Peyer's patch (tissue), 4 donors: Measurements from ENCODE around the gene THBD.

Source experiments
- POLR2A ChIP-seq, 2 donors: fragments of 450-650 bp; IDR thresholded peaks; one replicate each; pipeline ENCODE4 v1.5.1; 2017; ENCODE audit warnings: antibody characterized with exemption in 2 of 2, mild to moderate bottlenecking in 2 of 2, moderate library complexity in 2 of 2
- TF ChIP-seq, protein P1 (sequence below), 6 experiments: fragments of 450-650 bp in 4 of 6; fragments of 200-600 bp in 2 of 6; sonication (generic) in 1 of 6; IDR thresholded peaks; one replicate each; pipeline ENCODE4 v1.5.1; 2017 to 2019; ENCODE audit warnings: antibody characterized with exemption in 6 of 6, mild to moderate bottlenecking in 3 of 6, moderate library complexity in 1 of 6

- TF ChIP-seq, protein P1, sequence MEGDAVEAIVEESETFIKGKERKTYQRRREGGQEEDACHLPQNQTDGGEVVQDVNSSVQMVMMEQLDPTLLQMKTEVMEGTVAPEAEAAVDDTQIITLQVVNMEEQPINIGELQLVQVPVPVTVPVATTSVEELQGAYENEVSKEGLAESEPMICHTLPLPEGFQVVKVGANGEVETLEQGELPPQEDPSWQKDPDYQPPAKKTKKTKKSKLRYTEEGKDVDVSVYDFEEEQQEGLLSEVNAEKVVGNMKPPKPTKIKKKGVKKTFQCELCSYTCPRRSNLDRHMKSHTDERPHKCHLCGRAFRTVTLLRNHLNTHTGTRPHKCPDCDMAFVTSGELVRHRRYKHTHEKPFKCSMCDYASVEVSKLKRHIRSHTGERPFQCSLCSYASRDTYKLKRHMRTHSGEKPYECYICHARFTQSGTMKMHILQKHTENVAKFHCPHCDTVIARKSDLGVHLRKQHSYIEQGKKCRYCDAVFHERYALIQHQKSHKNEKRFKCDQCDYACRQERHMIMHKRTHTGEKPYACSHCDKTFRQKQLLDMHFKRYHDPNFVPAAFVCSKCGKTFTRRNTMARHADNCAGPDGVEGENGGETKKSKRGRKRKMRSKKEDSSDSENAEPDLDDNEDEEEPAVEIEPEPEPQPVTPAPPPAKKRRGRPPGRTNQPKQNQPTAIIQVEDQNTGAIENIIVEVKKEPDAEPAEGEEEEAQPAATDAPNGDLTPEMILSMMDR (IDR thresholded peaks at IDR 0.05), result no peak
- no peak for TF ChIP-seq POLR2A (IDR thresholded peaks at IDR 0.05)
These were observed 29.0 kb downstream of the THBD start for GRCh38 chr20:23020230-23021018.
